ENCODE measurements around the gene PLCG2.

The PLCG2 gene

GRCh38 chr16:81778861-81779535 lies at the start of gene PLCG2:
Gene PLCG2, plus strand, starts transcription at chr16:81779291. Its CDS starts 6,699 bp downstream, at chr16:81785990.
- peak within 1 kb of the TSS; percentile 31 for H3K4me3 ChIP-seq (ENCODE audit: low read depth, low read length)
- in situ Hi-C loops (cut with HindIII; ENCODE audit: low sequenced_read_pairs), result no loop called here
- DNase-seq (ENCODE audit: low read depth, low spot score), result no peak
- TF ChIP-seq, protein P1, sequence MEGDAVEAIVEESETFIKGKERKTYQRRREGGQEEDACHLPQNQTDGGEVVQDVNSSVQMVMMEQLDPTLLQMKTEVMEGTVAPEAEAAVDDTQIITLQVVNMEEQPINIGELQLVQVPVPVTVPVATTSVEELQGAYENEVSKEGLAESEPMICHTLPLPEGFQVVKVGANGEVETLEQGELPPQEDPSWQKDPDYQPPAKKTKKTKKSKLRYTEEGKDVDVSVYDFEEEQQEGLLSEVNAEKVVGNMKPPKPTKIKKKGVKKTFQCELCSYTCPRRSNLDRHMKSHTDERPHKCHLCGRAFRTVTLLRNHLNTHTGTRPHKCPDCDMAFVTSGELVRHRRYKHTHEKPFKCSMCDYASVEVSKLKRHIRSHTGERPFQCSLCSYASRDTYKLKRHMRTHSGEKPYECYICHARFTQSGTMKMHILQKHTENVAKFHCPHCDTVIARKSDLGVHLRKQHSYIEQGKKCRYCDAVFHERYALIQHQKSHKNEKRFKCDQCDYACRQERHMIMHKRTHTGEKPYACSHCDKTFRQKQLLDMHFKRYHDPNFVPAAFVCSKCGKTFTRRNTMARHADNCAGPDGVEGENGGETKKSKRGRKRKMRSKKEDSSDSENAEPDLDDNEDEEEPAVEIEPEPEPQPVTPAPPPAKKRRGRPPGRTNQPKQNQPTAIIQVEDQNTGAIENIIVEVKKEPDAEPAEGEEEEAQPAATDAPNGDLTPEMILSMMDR (IDR thresholded peaks at IDR 0.05; ENCODE audit: low read depth, low read length), result no peak

DNA sequence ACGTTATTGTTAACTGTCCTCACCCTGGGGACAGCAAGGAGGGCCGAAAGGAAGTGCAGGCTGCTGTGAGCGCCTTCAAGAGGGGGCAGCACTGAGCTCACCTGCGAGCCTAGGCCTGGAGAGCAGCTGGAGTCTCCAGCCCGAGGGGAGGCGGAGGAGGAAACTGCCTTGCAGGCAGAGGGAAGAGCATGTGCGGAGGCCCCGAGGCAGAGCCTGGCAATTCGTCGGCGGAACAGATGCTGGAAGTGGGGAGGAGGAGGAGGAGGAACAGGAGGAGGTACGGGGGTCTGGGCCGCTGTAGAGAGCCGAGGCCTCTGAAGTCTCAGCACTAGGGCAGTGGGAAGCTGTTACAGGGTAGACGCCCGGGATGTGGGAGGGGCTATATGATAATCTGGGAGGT lies 49.6 kb upstream of the PLCG2 start:
- no peak overlapping the region for H3K4me3 ChIP-seq (ENCODE audit: low read depth, low read length)
- TF ChIP-seq, protein P1 (IDR thresholded peaks at IDR 0.05; ENCODE audit: low read depth, low read length), result peak; percentile 6
- no peak for DNase-seq (ENCODE audit: low read depth, low spot score)
- in situ Hi-C loops (cut with HindIII; ENCODE audit: low sequenced_read_pairs), result no loop called here

- TF ChIP-seq, protein P1 (IDR thresholded peaks at IDR 0.05; ENCODE audit: low read depth, low read length), result peak; percentile 58
- DNase-seq (ENCODE audit: low read depth, low spot score), result peak; percentile 88
- in situ Hi-C loops (cut with HindIII; ENCODE audit: low sequenced_read_pairs), result no loop called here
- H3K4me3 ChIP-seq (ENCODE audit: low read depth, low read length), result peak overlapping the region; percentile 33
Measured at GRCh38 chr16:81730090-81731051, 48.7 kb upstream of the PLCG2 start.

DNA sequence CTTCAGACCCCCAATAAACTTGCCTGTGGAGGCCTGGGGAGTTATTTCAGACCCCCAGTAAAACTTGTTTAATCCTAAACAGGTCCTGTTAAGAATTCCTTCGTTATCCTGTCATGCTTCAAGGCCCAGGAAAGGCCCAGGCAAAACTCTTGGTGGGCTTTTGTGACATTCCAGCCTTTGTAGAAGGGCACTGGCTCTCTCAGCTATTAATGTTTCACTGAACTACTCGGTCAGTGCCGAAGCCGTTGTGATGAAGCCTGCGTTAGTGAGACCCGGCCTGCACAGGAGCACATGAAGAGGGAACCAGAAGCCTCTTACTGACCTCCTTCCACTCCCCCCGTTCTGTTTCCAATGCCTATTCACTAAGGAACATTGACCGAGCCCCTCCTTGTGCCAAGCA lies 47.4 kb upstream of the PLCG2 start:
- no peak for DNase-seq (ENCODE audit: low read depth, low spot score)
- TF ChIP-seq, protein P1 (IDR thresholded peaks at IDR 0.05; ENCODE audit: low read depth, low read length), result no peak
- H3K4me3 ChIP-seq (ENCODE audit: low read depth, low read length), result no peak overlapping the region
- in situ Hi-C loops (cut with HindIII; ENCODE audit: low sequenced_read_pairs), result no loop called here

DNA sequence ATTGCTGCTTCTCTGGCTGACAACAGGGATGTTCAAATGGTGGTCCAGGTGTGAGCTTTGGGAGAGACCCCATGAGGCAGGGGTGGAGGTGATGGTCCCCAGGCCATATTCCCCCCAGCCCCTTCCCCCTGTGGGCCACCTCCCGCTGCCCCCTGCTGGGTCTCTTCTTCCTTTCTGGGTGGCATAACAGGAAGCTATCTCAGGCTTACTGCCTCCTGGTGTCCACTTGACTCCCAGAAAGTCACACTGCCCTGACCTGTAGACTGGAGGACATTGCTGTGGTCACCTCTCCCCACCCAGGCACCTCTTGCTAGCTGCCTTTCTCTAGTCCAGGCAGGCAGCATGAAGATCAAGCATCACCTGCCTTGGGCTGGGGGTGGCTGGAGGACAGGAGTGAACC lies 46.4 kb upstream of the PLCG2 start:
- no peak overlapping the region for H3K4me3 ChIP-seq (ENCODE audit: low read depth, low read length)
- DNase-seq (ENCODE audit: low read depth, low spot score), result no peak
- TF ChIP-seq, protein P1 (IDR thresholded peaks at IDR 0.05; ENCODE audit: low read depth, low read length), result no peak
- in situ Hi-C loops (cut with HindIII; ENCODE audit: low sequenced_read_pairs), result no loop called here

- no peak for DNase-seq (ENCODE audit: low read depth, low spot score)
- TF ChIP-seq, protein P1 (IDR thresholded peaks at IDR 0.05; ENCODE audit: low read depth, low read length), result no peak
- in situ Hi-C loops (cut with HindIII; ENCODE audit: low sequenced_read_pairs), result no loop called here
- no peak overlapping the region for H3K4me3 ChIP-seq (ENCODE audit: low read depth, low read length)
Measured at GRCh38 chr16:81733295-81733694, 45.8 kb upstream of the PLCG2 start.

Measured in astrocyte of the spinal cord (primary cell).